Stimulated activated CD4-positive, alpha-beta T cell treated with anti-CD3 and anti-CD28 coated beads, TNF-alpha, amount 100 ng/mL, for 4 hours (primary cell): ENCODE measurements around the gene CCDC148.

Experiments
- DNase-seq, 3 experiments: peaks; one replicate each; pipeline ENCODE4 v3.0.0-alpha.2; 2020; ENCODE audit warnings: low read depth in 3 of 3

CCDC148 gene

DNA sequence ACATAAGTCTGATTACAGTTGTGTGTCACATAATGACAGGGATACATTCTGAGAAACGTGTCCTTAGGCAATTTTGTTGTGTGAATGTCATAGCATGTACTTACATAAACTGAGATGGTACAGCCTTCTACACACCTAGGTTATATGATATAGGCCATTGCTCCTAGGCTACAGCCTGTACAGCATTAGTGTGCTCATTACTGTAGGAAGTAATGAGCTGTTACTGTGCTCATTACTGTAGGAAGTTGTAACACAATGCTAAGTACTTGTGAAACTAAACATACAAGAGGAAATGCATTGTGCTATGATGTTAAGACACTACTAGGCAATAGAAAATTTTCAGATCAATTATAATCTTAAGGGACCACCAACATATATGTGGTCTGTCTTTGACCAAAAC lies 282.1 kb downstream of the CCDC148 start:
- DNase-seq: no peak

- no peak for DNase-seq
These were observed 283.8 kb downstream of the CCDC148 start for GRCh38 chr2:158172719-158173118.

- DNase-seq: no peak
These were observed 302.0 kb downstream of the CCDC148 start for GRCh38 chr2:158154596-158154995.

DNA sequence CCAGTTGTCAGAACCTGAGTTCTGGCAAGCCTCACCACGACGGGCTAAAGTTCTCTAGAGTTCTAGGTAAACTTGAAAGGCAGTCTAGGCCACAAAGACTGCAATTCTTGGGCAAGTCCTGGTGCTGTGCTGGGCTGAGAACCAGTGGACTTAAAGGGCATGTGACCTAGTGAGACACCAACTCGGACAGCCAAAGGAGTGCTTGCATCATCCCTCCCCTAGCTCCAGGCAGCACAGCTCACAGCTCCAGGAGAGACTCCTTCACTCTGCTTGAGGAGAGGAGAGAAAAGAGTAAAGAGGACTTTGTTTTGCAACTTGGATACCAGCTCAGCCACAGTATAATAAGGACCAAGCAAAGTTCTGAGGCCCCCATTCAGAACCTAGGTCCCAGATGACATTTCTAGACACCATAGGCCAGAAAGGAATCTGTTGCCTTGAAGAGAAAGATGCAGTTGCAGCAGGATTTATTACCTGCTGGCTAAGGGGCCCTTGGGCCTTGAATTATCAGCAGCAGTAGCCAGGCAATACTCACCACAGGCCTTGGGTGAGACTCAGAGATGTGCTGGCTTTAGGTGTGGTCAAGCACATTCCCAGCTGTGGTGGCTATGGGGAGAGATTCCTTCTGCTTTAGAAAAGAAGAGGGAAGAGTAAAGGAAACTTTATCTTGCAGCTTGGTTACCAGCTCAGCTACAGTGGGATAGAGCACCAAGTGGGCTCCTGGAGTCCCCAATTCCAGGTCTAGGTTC lies 303.1 kb downstream of the CCDC148 start:
- DNase-seq: no peak

- no peak for DNase-seq
These were observed 311.5 kb downstream of the CCDC148 start for GRCh38 chr2:158144914-158145625.

DNA sequence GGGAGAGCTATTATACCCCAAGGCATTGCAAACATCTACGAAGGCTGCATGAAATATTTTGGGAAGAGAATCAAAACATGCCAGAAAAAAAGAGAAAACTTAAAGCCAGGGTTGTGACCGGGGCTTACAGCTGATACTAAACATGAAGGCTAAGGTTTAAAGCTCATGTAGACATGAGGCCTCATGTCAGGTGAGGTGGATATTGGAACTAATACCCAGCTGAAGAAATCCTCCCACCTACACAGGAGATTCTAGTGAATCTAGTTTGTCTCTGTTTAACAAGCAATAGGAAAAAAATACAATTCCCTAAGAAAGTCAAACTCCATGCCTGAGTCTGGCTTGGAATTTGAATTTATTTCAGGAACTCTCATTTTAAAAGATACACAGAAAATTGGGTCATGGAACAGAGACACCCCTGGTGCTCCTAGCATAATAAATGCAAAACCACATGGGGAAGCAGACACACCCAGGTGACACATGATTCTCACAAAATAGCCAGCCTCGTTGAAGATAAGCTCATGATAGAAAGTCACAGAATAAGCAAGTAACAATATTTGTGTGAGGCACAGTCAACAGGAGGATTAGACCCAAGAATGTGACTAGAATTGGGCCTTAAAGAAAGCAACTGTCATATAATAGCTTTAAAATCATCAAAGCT lies 312.7 kb downstream of the CCDC148 start:
- DNase-seq: no peak

DNA sequence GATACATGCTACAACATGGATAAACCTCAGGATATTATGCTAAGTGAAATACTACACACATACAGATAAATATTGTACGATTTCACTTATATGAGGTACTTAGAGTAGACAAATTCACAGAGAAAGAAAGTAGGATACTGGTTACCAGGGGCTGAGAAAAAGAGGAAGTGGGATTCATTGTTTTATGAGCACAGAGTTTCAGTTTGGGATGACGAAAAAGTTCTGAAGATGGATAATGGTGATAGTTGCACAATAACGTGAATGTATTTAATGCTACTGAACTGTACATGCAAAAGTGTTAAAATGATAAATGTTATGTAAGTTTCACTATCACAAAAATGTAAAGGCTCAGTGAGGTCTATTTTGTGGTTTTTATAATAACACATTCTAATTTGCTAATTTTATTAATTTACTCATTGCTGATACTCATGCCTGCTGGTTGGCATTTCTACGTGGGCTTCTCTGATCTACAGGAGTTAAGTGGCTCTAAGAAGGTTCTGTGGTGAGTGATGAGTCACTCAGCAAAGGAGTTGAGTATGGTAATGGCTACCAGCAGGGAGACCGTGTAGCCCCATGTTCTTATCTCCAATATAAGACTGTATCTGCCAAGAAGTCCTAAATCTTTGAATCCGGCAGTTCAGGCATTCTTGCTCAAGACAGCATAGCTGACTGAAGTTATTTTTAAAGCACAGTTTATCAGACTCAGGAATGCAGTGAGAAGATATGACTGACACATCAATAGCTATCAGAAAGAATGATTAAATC lies 313.8 kb downstream of the CCDC148 start:
- DNase-seq: no peak

DNA sequence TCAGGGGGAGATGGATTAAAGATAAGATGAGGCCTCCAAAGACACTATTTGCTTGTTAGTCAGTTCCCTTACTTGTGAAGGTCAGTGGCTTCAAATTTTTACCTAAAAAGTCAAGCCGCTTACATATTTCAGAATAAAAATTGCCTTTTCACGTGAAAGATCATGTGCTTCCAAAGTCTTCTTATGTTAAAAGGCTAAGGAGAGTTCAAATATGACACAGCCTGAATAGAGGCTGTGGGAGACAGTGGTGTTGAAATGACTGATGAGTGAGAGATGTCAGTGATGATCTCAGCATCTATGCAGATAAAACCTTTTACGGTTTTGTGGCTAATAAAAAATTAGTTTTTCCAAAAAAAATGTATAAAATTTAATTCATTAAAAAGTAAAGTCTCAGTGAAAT lies 314.4 kb downstream of the CCDC148 start:
- no peak for DNase-seq

DNA sequence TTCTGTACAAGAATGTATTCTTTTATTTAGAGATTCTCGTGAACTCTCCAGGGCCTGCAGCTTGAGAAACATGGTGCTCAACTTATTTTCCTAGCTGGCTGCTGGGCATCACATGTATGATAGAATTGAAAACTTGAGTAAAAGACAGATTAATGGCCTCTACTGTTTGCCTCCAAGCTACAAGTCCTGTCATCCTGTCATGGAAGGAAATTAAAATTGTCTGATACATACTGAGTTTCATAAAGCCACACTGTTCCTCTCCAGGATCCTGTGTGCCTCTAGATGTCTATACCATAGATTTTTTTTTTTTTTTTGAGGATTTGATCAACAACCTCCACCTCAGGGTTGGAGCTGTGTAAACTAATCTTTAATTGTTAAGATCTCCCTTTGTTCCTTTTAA lies 316.4 kb downstream of the CCDC148 start:
- no peak for DNase-seq

GRCh38 chr2:158138255-158138654 lies 318.3 kb downstream of the CCDC148 start:
- DNase-seq: no peak

GRCh38 chr2:158135096-158135495 lies 321.5 kb downstream of the CCDC148 start:
- DNase-seq: no peak

- DNase-seq: no peak
These were observed 321.9 kb downstream of the CCDC148 start for GRCh38 chr2:158134655-158135054.

- DNase-seq: no peak
These were observed 322.5 kb downstream of the CCDC148 start for GRCh38 chr2:158134055-158134454.

GRCh38 chr2:158131919-158132566 lies 324.5 kb downstream of the CCDC148 start:
- no peak for DNase-seq

DNA sequence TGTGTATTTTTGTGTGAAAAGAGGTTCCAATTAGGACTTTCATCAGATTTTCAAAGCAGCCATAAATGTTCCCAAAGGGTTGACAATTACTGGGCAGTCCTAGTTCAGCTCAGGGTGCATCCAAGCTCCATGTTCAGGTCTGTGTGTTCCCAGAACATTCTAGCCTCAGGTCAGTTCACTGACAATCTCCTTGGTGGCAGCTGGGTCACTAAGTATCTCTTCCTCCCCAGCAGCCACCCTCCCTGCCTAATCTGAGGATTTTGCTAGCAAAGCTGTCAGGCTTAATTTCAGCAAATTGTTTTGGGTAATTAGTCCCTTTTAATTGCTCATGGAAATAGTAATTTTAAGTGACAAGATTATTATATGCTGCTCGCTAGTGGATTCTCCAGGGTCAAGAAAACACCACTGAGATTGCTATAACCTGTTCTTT lies 325.1 kb downstream of the CCDC148 start:
- no peak for DNase-seq

- DNase-seq: no peak
These were observed 325.6 kb downstream of the CCDC148 start for GRCh38 chr2:158130832-158131473.

GRCh38 chr2:158129037-158129436 lies 327.5 kb downstream of the CCDC148 start:
- no peak for DNase-seq

DNA sequence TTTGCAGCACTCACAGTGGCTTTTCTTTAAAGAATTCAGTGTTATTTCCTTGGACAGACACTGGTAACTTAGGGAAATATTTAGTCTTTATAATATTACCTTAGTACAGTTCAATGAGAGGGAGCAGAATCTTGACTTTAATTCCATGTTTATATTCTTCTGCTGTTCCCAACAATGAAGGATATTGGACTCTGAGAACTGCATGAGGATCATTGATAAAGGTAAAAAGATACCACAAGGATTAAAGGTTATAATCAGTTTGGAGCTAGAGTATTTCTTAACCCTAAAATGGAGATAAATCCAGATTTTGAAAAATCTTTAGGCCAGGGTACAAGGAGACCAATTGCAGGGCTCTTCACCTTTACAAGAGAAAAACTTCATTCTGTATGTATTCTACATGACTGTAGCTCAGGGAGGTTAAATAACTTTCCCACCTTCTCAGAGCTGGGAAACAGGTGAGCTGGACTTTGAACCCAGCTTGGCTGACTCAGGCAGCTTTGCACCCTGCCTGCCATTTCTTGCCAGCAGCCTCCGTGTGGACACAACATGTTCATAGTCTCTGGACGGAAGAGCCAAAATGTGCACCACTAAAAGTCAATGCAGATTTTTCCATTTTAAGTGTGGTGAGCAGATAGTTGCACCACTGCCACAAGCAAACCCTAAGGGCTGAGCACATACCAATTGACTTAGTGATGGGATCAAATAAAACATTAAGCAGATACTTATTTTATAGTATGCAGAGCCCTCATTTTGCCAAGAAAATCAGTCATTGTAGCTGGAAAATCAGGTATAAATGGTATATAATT lies 328.2 kb downstream of the CCDC148 start:
- DNase-seq: no peak

DNA sequence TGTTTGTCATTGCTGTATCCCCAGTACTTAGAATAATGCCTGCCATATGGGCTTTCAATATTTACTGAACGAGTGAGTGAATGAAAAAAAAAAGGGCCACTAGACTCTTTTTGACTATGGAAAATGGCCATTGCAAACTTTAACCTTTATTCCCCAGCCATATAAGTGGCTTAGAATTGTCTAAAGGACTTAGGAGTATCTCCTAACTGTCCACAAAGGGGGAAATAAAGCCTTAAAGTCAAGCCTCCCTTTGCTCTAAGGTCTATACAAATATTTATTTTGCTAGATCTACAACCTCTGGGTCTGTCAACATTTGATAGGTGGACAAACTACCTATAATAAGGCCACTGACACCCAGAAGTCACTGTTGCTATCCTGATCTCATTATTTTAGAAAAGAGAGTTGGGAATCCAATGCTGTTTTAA lies 329.2 kb downstream of the CCDC148 start:
- DNase-seq: no peak
